GM12874 (cell line): ENCODE measurements around the gene TMEM272.

Experiments
- CTCF ChIP-seq: IDR thresholded peaks from 2 replicates; pipeline ENCODE4 v1.5.1; 2011; ENCODE audit warnings: low read depth, mild to moderate bottlenecking, control low read depth, low read length, moderate library complexity; ENCODE audit not compliant: insufficient read depth

TMEM272 gene

DNA sequence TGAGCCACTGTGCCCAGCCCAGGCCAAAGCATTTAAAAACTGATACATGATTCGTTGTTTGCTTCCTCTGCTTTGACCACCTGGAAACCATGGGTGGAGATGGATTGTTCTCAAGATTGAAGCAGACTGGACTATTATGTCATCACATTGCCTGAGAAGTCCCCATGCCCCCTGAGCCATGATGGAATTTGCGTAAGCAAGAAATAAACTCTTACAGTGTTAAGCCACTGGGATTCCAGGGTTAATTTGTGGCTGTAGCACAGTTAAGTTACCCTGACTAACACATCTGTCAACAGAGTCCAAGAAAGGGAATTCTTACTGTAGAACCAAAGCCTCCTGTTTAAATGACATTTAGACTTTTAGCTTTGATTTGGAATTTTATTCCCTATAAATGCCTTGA, 21.6 kb downstream of the TMEM272 start:
- TF ChIP-seq CTCF = no peak

DNA sequence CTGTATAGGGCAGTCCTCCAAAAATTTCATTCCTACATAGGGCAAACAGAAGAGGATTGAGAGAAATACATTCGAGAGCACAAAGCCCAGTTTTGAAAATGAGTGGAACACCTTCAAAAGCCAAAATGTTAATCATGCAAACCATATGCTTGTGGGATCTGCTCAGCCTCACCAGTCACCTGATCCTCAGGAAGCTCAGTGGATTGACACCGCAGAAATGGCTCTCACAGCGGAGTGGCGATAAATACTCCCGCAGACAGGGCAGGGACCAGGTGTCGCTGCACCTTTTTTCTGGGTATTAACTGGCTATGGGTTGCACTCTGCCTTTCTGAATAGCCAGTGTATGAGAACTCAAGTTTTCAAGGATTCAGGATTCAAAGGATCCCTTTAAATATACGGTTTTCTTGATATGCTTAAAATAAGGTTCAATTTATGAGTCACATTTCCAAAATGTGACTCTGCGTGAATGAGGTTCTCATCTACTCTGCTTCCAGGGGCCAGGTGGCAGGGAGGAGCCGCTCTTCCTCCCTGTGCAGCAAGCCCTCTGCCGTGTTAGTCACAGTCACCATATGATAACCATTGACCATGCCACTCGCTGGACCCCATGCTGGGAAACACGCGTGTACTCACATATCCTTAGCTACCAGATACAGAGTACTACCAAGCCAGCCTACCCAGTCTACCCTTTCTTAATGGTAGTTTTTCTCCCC, 22.7 kb downstream of the TMEM272 start:
- TF ChIP-seq CTCF = no peak

- TF ChIP-seq CTCF = no peak
Measured at GRCh38 chr13:51821606-51822005, 23.4 kb downstream of the TMEM272 start.

GRCh38 chr13:51820016-51820597, 24.9 kb downstream of the TMEM272 start:
- TF ChIP-seq CTCF = no peak

DNA sequence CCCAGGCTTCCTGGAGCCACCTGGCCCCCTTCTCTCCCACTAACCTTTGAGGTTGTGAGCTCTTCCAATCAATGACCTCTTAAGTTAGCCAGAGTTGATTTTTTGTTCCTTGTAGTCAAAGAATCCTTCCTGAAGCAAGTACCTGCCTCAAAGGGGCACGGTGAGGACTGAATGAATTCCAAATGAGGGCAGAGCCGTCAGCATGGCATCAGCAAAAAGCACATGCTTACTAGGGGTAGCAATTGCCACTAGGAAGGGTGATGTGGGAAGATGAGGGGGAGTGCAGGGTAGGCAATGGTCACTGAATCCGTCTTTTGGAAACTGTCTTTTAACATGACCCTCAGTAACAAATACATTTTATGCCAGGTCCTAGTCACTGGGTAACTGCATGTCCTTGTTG, 25.4 kb downstream of the TMEM272 start:
- TF ChIP-seq CTCF = no peak

DNA sequence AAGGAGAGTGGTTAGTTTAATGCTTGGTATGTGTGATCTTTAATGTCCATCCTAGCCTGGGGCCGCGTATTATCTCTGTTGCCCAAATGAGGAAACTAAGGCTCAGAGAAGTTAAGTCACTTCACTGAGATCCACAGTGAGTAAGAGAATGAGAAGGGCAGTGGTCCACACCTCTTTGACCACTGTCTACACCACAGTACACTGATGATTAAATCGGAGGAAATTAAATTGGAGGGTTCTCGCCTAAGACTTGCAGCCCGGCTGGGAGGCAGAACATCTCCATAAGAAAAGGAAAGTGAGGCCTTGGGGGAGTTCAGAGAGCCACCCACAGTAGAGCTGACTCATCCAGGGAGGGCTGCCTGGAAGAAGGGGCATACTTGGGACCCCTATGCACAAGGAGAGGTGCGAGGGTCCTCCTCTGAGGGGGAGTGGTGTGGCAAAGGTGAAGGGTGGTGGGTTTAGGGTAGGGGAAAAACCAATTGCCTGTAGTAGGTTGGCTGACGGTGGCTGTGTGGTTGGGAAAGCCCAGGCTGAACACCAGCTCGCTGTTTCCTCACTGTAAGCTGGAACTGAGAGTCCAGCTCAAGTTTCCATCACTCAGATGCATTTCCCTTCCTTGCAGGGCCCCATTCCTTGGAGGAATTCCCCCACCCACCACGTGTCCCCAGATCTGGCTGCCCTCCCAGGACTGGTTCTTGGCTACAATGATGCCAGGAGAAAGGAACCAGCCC, 26.0 kb downstream of the TMEM272 start:
- no peak for TF ChIP-seq CTCF

- TF ChIP-seq CTCF = no peak
Measured at GRCh38 chr13:51818276-51818675, 26.7 kb downstream of the TMEM272 start.
